DOHH2 (cell line): ENCODE data around the gene CXCR1.

Experiments
- H3F3A ChIP-seq: fragments of 200-600 bp; sonication (generic), shearing (Covaris generic); 2 replicates; pipeline ENCODE4 v1.6.0; 2016; ENCODE audit warnings: antibody characterized with exemption, mild to moderate bottlenecking; ENCODE audit not compliant: control insufficient read depth, insufficient read depth
- H3K27ac ChIP-seq: fragments of 200-600 bp; sonication (generic); 2 replicates; pipeline ENCODE4 v1.5.1; 2014; ENCODE audit warnings: low read depth, mild to moderate bottlenecking, low read length, moderate library complexity
- H3K27me3 ChIP-seq: fragments of 200-600 bp; sonication (generic); 2 replicates; pipeline ENCODE4 v1.6.1; 2014; ENCODE audit warnings: mild to moderate bottlenecking, low read length, mixed read lengths; ENCODE audit not compliant: control insufficient read depth
- H3K36me3 ChIP-seq: fragments of 200-600 bp; sonication (generic); 2 replicates; pipeline ENCODE4 v1.6.1; 2014; ENCODE audit warnings: mild to moderate bottlenecking, low read length, moderate library complexity, mixed read lengths; ENCODE audit not compliant: control insufficient read depth
- H3K4me1 ChIP-seq: fragments of 200-600 bp; sonication (generic); 2 replicates; pipeline ENCODE4 v1.6.1; 2014; ENCODE audit warnings: mild to moderate bottlenecking, low read length, mixed read lengths; ENCODE audit not compliant: control insufficient read depth
- H3K4me2 ChIP-seq: fragments of 200-600 bp; sonication (generic); 2 replicates; pipeline ENCODE4 v1.6.0; 2014; ENCODE audit warnings: mild to moderate bottlenecking, low read length, moderate library complexity
- H3K4me3 ChIP-seq: fragments of 200-600 bp; sonication (generic); 2 replicates; pipeline ENCODE4 v1.5.1; 2014; ENCODE audit warnings: mild to moderate bottlenecking, low read length, mixed read lengths
- H3K79me2 ChIP-seq: fragments of 200-600 bp; sonication (generic); 2 replicates; pipeline ENCODE4 v1.6.1; 2014; ENCODE audit warnings: mild to moderate bottlenecking, low read length, mixed read lengths; ENCODE audit not compliant: control insufficient read depth
- H3K9me2 ChIP-seq: fragments of 200-600 bp; sonication (generic); replicated peaks from 2 replicates; pipeline ENCODE4 v1.6.1; 2014; ENCODE audit warnings: mild to moderate bottlenecking, low read length, mixed read lengths; ENCODE audit not compliant: control insufficient read depth
- H3K9me3 ChIP-seq: fragments of 200-600 bp; sonication (generic); 2 replicates; pipeline ENCODE4 v1.6.1; 2014; ENCODE audit warnings: antibody characterized with exemption, low read length, mixed read lengths; ENCODE audit not compliant: control insufficient read depth, insufficient read depth
- H4K20me1 ChIP-seq: fragments of 200-600 bp; sonication (generic); 2 replicates; pipeline ENCODE4 v1.6.0; 2014; ENCODE audit warnings: low read depth, mild to moderate bottlenecking, antibody characterized with exemption, low read length, moderate library complexity; ENCODE audit not compliant: control insufficient read depth, insufficient read depth
- CTCF ChIP-seq: fragments of 200-600 bp; sonication (generic); IDR thresholded peaks from one replicate; pipeline ENCODE4 v1.5.1; 2014; ENCODE audit warnings: antibody characterized with exemption, mild to moderate bottlenecking, low read depth, low read length; ENCODE audit not compliant: poor library complexity, severe bottlenecking
- EZH2phosphoT487 ChIP-seq: fragments of 200-600 bp; sonication (generic); IDR thresholded peaks from 2 replicates; pipeline ENCODE4 v1.6.1; 2017; ENCODE audit warnings: borderline replicate concordance, mild to moderate bottlenecking, antibody characterized with exemption, low read length, moderate library complexity, mixed read lengths

Gene CXCR1

GRCh38 chr2:218184331-218184730 is 17.6 kb upstream of the CXCR1 start:
- no peaks in the 10 kb centered on the region for H3K9me3 ChIP-seq
- H3K27ac ChIP-seq, result no peak overlapping the region
- H3K4me1 ChIP-seq, result peaks cover 11% of the 10 kb centered on the region
- no peak overlapping the region for H3K4me3 ChIP-seq
- peaks cover 16% of the 10 kb centered on the region for H3K27me3 ChIP-seq
- H4K20me1 ChIP-seq, result no peaks in the 10 kb centered on the region
- TF ChIP-seq EZH2phosphoT487, result no peak
- no peak for TF ChIP-seq CTCF
- H3K9me2 ChIP-seq, result no peaks in the 10 kb centered on the region
- no peaks in the 10 kb centered on the region for H3K36me3 ChIP-seq
- H3K79me2 ChIP-seq, result no peaks in the 10 kb centered on the region
- no peaks in the 10 kb centered on the region for H3F3A ChIP-seq
- H3K4me2 ChIP-seq, result no peak overlapping the region

GRCh38 chr2:218180467-218181114 is 13.8 kb upstream of the CXCR1 start:
- Histone ChIP-seq H3K4me3 (no peak overlapping the region), H3K9me2 (no peaks in the 10 kb centered on the region), H4K20me1 (no peaks in the 10 kb centered on the region), H3K4me1 (no peaks in the 10 kb centered on the region), H3K27ac (no peak overlapping the region), H3K9me3 (no peaks in the 10 kb centered on the region), H3F3A (no peaks in the 10 kb centered on the region), H3K36me3 (no peaks in the 10 kb centered on the region), H3K4me2 (no peak overlapping the region), H3K79me2 (no peaks in the 10 kb centered on the region), H3K27me3 (peaks cover 16% of the 10 kb centered on the region)
- TF ChIP-seq EZH2phosphoT487, result no peak
- TF ChIP-seq CTCF, result no peak

GRCh38 chr2:218179782-218180181 is 13.0 kb upstream of the CXCR1 start:
- Histone ChIP-seq H3K27me3 (peaks cover 16% of the 10 kb centered on the region), H3K9me3 (no peaks in the 10 kb centered on the region), H3K4me2 (no peak overlapping the region)

More at GRCh38 chr2:218179782-218180181, 13.0 kb upstream of the CXCR1 start:
- no peak for TF ChIP-seq EZH2phosphoT487
- no peak for TF ChIP-seq CTCF
- no peaks in the 10 kb centered on the region for H3K9me2 ChIP-seq
- H3K4me3 ChIP-seq, result no peak overlapping the region
- no peaks in the 10 kb centered on the region for H4K20me1 ChIP-seq
- H3K36me3 ChIP-seq, result no peaks in the 10 kb centered on the region
- H3K4me1 ChIP-seq, result no peaks in the 10 kb centered on the region
- H3K79me2 ChIP-seq, result no peaks in the 10 kb centered on the region
- no peaks in the 10 kb centered on the region for H3F3A ChIP-seq
- no peak overlapping the region for H3K27ac ChIP-seq
